ENCODE data around the gene GRIK4. TPM values are rescaled to one million over a fixed set of nuclear protein-coding genes. Genes with fewer than 3 reads are reported as not detected.

Gene GRIK4
- total RNA-seq, 2 donors from 2014 or later: 0.15 to 0.20 TPM

GRCh38 chr11:120858740-120859139, 347.2 kb downstream of the GRIK4 start:
- no peak for ATAC-seq
- intact Hi-C loops (cut with DNase I, micrococcal nuclease): no loop called here
- no peak for DNase-seq

GRCh38 chr11:120859552-120860295, 348.2 kb downstream of the GRIK4 start:
- intact Hi-C loops (cut with DNase I, micrococcal nuclease): no loop called here
- no peak for DNase-seq
- ATAC-seq: no peak

- ATAC-seq: no peak
- intact Hi-C loops (cut with DNase I, micrococcal nuclease): no loop called here
- no peak for DNase-seq
Measured at GRCh38 chr11:120863359-120863758, 351.8 kb downstream of the GRIK4 start.

GRCh38 chr11:120867024-120867423, 355.5 kb downstream of the GRIK4 start:
- intact Hi-C loops (cut with DNase I, micrococcal nuclease): no loop called here
- ATAC-seq (no peak), DNase-seq (no peak)

- no peak for ATAC-seq
- intact Hi-C loops (cut with DNase I, micrococcal nuclease): no loop called here
- DNase-seq: no peak
Measured at GRCh38 chr11:120867531-120867930, 356.0 kb downstream of the GRIK4 start.

GRCh38 chr11:120867988-120868387, 356.4 kb downstream of the GRIK4 start:
- intact Hi-C loops (cut with DNase I, micrococcal nuclease): no loop called here
- ATAC-seq (no peak), DNase-seq (no peak)

- no peak for DNase-seq
- no peak for ATAC-seq
- intact Hi-C loops (cut with DNase I, micrococcal nuclease): no loop called here
Measured at GRCh38 chr11:120869097-120869496, 357.5 kb downstream of the GRIK4 start.

- ATAC-seq: no peak
- intact Hi-C loops (cut with DNase I, micrococcal nuclease): no loop called here
- DNase-seq: no peak
Measured at GRCh38 chr11:120869516-120870011, 358.0 kb downstream of the GRIK4 start.

GRCh38 chr11:120871194-120871593, 359.6 kb downstream of the GRIK4 start:
- intact Hi-C loops (cut with DNase I, micrococcal nuclease): no loop called here
- DNase-seq (no peak), ATAC-seq (no peak)

GRCh38 chr11:120871924-120872323, 360.4 kb downstream of the GRIK4 start:
- intact Hi-C loops (cut with DNase I, micrococcal nuclease): no loop called here
- ATAC-seq: no peak
- DNase-seq: no peak

GRCh38 chr11:120873966-120874735, 362.6 kb downstream of the GRIK4 start:
- intact Hi-C loops (cut with DNase I, micrococcal nuclease): no loop called here
- ATAC-seq (no peak), DNase-seq (no peak)

GRCh38 chr11:120875986-120876385, 364.4 kb downstream of the GRIK4 start:
- ATAC-seq (no peak), DNase-seq (no peak)
- intact Hi-C loops (cut with DNase I, micrococcal nuclease): no loop called here

GRCh38 chr11:120877746-120878365, 366.3 kb downstream of the GRIK4 start:
- intact Hi-C loops (cut with DNase I, micrococcal nuclease): no loop called here
- ATAC-seq: no peak
- DNase-seq: no peak

- intact Hi-C loops (cut with DNase I, micrococcal nuclease): no loop called here
- ATAC-seq: no peak
Measured at GRCh38 chr11:120878781-120879180, 367.2 kb downstream of the GRIK4 start.

GRCh38 chr11:120880498-120881175, 369.1 kb downstream of the GRIK4 start:
- ATAC-seq (no peak), DNase-seq (no peak)
- intact Hi-C loops (cut with DNase I, micrococcal nuclease): no loop called here

More at GRCh38 chr11:120878781-120879180, 367.2 kb downstream of the GRIK4 start:
- no peak for DNase-seq

GRCh38 chr11:120881596-120881995, 370.0 kb downstream of the GRIK4 start:
- DNase-seq (no peak), ATAC-seq (no peak)
- intact Hi-C loops (cut with DNase I, micrococcal nuclease): no loop called here

GRCh38 chr11:120882175-120882574, 370.6 kb downstream of the GRIK4 start:
- intact Hi-C loops (cut with DNase I, micrococcal nuclease): no loop called here
- ATAC-seq: no peak

GRCh38 chr11:120883404-120884080, 372.0 kb downstream of the GRIK4 start:
- intact Hi-C loops (cut with DNase I, micrococcal nuclease): no loop called here
- DNase-seq (no peak), ATAC-seq (no peak)

More at GRCh38 chr11:120882175-120882574, 370.6 kb downstream of the GRIK4 start:
- no peak for DNase-seq
